GM12865 (cell line): ENCODE measurements around the gene PRKCA.
"Not testable (repeated sequence)": the region's sequence is repeated elsewhere in the genome, so short reads cannot be mapped to it uniquely, and the experiment has no call there.

ENCODE experiments used
- DNase-seq: peaks from one replicate; pipeline ENCODE4 v3.0.0; 2010; ENCODE audit warnings: low read depth
- H3K4me3 ChIP-seq: 2 replicates; pipeline ENCODE4 v1.5.1; 2011; ENCODE audit warnings: mild to moderate bottlenecking, low read depth, low read length, control low read depth
- TF ChIP-seq, protein P1 (sequence below): IDR thresholded peaks from 2 replicates; pipeline ENCODE4 v1.5.1; 2011; ENCODE audit warnings: low read length, control low read depth, low read depth, inconsistent platforms; ENCODE audit not compliant: insufficient read depth; ENCODE audit errors: missing control alignments

PRKCA gene

DNA sequence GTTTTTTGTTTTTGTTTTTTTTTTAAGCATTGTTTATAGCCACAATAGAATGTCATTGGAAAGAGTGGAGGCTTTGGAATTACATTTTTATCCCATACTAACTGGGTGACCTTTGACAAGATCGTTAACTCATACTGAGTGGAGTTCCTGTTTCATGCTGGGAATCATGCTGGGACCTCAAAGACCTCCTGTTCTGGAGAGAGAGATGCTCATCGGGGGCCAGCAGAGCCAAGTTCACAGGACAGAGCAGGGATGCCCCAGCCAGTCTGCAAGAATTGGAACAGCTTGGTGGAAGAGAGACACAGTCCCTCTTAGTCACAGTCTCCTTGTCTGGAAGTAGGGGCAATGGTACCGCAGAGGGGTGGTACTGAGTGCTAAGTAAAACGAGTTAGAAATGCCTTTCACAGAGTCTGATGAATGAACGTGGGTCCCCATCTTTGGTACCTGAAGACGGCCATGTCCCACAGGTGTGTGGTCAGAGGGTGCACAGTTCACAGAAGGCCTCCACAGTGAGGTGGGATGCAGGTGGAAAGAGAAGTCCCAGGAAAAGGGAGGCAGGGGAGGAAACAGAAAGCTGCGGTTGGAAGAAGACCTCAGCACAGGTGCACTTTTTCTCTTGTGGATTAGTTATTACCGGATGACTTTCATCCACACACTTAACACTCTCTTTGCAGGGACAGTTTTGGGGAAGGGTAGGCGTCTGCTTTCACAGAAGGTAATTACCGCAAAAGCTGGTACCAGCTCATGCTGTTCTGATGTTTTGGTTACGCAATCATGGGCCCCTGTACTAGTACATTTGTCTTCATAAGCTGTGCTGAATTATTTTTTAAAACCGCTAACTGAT, 147.8 kb downstream of the PRKCA start:
- DNase-seq, result no peak

DNA sequence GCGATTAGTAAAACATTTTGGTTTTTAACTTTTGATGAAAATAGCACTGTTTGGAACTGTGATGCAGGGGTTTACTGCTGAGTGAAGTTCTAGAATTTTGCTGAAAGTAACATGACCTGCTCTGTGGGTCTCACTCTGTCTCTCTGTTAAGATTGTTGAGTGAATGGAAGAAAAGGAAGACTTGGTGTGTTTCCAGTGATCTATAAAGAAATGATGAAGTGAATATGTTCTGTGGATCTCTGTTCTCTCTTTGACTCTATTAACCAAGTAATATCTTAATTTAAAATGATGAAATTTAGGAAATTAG, 148.4 kb downstream of the PRKCA start:
- TF ChIP-seq, protein P1, sequence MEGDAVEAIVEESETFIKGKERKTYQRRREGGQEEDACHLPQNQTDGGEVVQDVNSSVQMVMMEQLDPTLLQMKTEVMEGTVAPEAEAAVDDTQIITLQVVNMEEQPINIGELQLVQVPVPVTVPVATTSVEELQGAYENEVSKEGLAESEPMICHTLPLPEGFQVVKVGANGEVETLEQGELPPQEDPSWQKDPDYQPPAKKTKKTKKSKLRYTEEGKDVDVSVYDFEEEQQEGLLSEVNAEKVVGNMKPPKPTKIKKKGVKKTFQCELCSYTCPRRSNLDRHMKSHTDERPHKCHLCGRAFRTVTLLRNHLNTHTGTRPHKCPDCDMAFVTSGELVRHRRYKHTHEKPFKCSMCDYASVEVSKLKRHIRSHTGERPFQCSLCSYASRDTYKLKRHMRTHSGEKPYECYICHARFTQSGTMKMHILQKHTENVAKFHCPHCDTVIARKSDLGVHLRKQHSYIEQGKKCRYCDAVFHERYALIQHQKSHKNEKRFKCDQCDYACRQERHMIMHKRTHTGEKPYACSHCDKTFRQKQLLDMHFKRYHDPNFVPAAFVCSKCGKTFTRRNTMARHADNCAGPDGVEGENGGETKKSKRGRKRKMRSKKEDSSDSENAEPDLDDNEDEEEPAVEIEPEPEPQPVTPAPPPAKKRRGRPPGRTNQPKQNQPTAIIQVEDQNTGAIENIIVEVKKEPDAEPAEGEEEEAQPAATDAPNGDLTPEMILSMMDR, result no peak
- H3K4me3 ChIP-seq, result no peak overlapping the region
- DNase-seq, result no peak

More for the DNA sequence above, 147.8 kb downstream of the PRKCA start:
- TF ChIP-seq, protein P1, result no peak
- no peak overlapping the region for H3K4me3 ChIP-seq

DNA sequence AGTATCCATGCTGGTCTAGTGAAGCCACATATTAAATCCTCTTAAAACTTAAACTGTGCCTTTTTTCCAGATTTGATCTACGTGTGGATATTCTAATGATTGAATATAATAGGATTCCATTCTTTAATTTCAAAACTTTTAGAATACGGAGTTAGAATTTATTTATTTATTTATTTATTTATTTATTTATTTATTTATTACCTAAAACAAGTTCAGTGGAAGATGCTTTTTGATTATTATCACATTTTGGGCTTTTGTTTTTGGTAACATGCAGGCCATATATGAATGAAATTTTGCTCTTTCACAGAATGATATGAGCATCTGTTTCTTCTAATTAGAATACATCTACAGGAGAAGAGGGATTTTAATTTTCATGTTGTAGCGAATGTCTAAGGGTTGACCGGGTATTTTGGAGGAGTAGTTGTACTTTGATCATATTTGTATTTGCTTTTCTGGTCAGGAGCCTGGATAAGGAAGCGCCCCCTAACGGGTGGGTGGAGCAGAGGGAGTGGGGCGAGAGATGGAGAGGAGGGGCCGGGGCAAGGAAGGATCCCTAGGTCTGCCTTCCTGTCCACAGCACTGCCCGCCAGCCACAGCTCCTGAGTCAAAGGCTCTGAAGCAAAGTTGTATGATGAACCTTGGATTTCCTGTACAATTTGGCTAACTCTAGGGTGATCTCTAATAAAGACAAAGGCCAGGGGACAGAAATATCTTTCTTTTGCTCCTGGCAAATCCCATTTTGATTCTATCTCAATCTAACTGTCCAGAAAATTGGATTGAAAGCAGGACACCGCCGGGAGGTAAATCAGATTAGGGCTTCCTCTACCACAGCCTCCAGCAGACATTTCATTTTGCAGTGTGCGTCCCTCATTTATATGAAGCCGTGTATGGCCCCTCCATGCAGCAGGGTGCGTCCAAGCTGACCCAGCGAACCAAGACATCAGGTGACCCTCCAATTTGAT, 149.1 kb downstream of the PRKCA start:
- H3K4me3 ChIP-seq, result no peak overlapping the region
- TF ChIP-seq, protein P1, result peak; percentile 5
- no peak for DNase-seq

DNA sequence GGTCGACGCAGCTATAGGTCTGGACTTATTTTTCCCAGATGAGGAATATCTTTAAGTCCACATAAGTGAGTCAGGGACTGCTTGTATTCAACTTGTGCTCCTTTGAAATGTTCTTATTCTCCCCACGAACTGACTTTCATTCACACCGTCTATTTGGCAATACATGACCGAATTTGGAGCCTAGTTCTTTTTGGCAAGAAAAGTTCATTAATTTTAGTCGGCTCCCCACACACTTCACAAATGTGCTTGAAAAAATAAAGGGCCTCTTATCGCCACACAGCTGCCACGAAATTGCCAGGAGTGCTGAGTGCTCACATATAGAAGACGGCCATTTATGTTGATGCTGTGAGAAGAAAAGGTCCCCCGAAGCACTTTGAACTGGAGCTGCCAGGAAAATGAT, 152.6 kb downstream of the PRKCA start:
- TF ChIP-seq, protein P1, result no peak
- no peak for DNase-seq
- no peak overlapping the region for H3K4me3 ChIP-seq

DNA sequence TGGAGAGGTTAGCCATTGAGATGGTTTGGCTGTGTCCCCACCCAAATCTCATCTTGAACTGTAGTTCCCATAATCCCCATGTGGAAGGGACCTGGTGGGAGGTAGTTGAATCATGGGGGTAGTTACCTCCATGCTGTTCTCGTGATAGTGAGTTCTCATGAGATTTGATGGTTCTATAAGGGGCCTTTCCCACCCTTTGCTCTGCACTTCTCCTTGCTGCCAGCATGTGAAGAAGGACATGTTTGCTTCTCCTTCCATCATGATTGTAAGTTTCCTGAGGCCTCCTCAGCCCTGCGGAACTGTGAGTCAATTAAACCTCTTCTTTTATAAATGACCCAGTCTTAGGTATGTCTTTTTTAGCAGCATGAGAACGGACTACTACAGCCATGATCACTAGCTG, 155.1 kb downstream of the PRKCA start:
- H3K4me3 ChIP-seq, DNase-seq: not testable (repeated sequence)

DNA sequence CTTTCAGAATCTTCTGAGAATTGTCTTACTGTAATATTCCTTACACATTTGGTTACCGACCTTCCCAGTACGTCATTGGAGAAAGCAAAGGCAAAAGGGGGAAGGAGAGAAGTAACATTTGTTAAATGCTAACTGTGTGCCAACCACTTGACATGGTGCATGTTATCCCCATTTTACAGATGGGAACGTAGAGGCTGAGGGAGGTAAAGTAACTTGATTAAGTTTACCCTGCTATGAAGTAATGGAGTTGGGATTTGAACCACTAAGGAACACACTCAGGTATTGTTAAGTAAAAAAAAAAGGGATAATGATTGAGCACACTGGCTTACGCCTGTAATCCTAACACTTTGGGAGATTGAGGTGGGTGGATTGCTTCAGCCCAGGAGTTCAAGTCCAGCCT, 156.4 kb downstream of the PRKCA start:
- no peak overlapping the region for H3K4me3 ChIP-seq
- TF ChIP-seq, protein P1, result no peak
- DNase-seq, result no peak

DNA sequence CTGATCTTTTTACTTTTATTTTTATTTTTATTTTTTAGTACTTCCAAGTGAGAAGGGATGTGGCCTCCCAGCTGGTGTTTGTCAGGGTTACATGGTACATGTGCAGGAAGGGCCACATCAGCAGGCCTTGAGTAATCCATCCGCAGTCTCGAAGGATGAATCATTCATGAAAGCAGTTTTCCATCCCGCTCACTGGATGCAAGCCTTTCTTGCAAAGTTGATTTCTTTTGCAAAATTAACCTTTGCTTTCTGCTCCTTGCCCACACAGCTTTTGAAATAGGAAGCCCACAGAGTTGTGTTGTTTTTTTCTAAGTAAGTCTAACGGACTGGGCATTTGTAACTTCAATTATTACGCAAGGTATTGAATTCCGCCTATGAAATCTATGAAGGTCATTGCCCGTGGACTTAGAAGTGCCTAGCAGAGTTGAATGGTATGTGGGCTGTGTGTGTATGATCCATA, 157.4 kb downstream of the PRKCA start:
- H3K4me3 ChIP-seq, result no peak overlapping the region
- TF ChIP-seq, protein P1, result no peak
- no peak for DNase-seq
